GM12878 (cell line): ENCODE measurements around the gene CALM3.

ENCODE experiments used
- DPF2 ChIP-seq: fragments of 450-650 bp; IDR thresholded peaks from 2 replicates; pipeline ENCODE4 v1.6.1; 2017; ENCODE audit warnings: mild to moderate bottlenecking
- GATAD2B ChIP-seq: fragments of 450-650 bp; conservative IDR thresholded peaks from 2 replicates; pipeline ENCODE4 v1.6.1; 2017; ENCODE audit warnings: low read depth, mild to moderate bottlenecking, moderate library complexity
- HCFC1 ChIP-seq: fragments of 150-350 bp; IDR thresholded peaks from 2 replicates; pipeline ENCODE4 v1.6.1; 2014; ENCODE audit warnings: low read length
- JUND ChIP-seq: IDR thresholded peaks from 2 replicates; pipeline ENCODE4 v1.6.1; 2012; ENCODE audit warnings: low read depth, mild to moderate bottlenecking, low read length, improper control_type of control experiment, moderate library complexity
- NFYB ChIP-seq: IDR thresholded peaks from 2 replicates; pipeline ENCODE4 v1.6.1; 2011; ENCODE audit warnings: low read depth, mild to moderate bottlenecking, low read length, improper control_type of control experiment, moderate library complexity; ENCODE audit not compliant: insufficient read depth
- POLR2AphosphoS5 ChIP-seq: IDR thresholded peaks from 2 replicates; pipeline ENCODE4 v1.6.1; 2011; ENCODE audit warnings: mild to moderate bottlenecking, low read length, inconsistent platforms
- SIX5 ChIP-seq: IDR thresholded peaks from 2 replicates; pipeline ENCODE4 v1.6.1; 2011; ENCODE audit warnings: mild to moderate bottlenecking, low read depth, low read length, moderate library complexity; ENCODE audit not compliant: severe bottlenecking
- TARDBP ChIP-seq: IDR thresholded peaks from 2 replicates; pipeline ENCODE4 v1.6.1; 2016; ENCODE audit warnings: borderline replicate concordance
- TF ChIP-seq, protein P1 (sequence below): IDR thresholded peaks from 2 replicates; pipeline ENCODE4 v1.6.1; 2012; ENCODE audit warnings: mild to moderate bottlenecking, low read depth, low read length
- TF ChIP-seq, protein P2 (sequence below), 3 experiments: IDR thresholded peaks in 2 of 3; conservative IDR thresholded peaks in 1 of 3; 2 replicates each; pipeline ENCODE4 v1.5.1; 2011; ENCODE audit warnings: low read depth in 3 of 3, low read length in 3 of 3, mild to moderate bottlenecking in 3 of 3, control low read depth in 2 of 3, moderate library complexity in 2 of 3, inconsistent platforms in 1 of 3, mixed read lengths in 1 of 3; ENCODE audit not compliant: control insufficient read depth in 2 of 3, insufficient read depth in 1 of 3; ENCODE audit errors: extremely low read depth in 1 of 3

DNA sequence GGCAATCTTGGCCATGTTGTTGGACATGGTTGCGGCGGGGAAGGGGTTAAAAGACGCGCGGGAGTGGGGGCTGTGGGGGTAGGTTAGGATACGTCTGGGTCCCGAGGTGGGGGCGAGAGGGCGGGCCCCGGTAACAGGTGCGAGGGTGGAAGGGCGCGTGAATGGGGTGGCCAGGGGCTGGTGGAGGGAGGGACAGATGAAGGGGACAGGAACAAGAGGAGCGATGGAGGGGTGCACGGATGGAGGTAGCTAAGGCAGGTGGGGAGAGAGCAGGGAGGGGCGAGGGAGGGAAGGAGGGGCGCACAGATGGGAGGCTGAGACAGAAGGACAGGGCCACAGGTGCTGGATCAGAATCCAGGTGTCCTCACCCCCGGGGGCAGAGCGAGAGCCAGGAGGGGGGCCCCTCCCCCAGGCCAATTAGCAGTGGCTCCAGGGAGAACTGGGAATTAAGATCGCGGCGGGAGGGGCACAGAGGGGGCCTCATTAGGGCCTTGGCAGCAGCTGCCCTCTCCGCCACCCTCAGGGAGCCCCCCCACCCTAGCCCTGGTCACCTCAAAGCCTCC, 33.6 kb downstream of the CALM3 start:
- TF ChIP-seq SIX5 (no peak), POLR2AphosphoS5 (no peak), HCFC1 (no peak), GATAD2B (no peak), DPF2 (no peak), NFYB (no peak), TARDBP (no peak), JUND (no peak)
- TF ChIP-seq, protein P1, sequence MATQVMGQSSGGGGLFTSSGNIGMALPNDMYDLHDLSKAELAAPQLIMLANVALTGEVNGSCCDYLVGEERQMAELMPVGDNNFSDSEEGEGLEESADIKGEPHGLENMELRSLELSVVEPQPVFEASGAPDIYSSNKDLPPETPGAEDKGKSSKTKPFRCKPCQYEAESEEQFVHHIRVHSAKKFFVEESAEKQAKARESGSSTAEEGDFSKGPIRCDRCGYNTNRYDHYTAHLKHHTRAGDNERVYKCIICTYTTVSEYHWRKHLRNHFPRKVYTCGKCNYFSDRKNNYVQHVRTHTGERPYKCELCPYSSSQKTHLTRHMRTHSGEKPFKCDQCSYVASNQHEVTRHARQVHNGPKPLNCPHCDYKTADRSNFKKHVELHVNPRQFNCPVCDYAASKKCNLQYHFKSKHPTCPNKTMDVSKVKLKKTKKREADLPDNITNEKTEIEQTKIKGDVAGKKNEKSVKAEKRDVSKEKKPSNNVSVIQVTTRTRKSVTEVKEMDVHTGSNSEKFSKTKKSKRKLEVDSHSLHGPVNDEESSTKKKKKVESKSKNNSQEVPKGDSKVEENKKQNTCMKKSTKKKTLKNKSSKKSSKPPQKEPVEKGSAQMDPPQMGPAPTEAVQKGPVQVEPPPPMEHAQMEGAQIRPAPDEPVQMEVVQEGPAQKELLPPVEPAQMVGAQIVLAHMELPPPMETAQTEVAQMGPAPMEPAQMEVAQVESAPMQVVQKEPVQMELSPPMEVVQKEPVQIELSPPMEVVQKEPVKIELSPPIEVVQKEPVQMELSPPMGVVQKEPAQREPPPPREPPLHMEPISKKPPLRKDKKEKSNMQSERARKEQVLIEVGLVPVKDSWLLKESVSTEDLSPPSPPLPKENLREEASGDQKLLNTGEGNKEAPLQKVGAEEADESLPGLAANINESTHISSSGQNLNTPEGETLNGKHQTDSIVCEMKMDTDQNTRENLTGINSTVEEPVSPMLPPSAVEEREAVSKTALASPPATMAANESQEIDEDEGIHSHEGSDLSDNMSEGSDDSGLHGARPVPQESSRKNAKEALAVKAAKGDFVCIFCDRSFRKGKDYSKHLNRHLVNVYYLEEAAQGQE: no peak
- TF ChIP-seq, protein P2, sequence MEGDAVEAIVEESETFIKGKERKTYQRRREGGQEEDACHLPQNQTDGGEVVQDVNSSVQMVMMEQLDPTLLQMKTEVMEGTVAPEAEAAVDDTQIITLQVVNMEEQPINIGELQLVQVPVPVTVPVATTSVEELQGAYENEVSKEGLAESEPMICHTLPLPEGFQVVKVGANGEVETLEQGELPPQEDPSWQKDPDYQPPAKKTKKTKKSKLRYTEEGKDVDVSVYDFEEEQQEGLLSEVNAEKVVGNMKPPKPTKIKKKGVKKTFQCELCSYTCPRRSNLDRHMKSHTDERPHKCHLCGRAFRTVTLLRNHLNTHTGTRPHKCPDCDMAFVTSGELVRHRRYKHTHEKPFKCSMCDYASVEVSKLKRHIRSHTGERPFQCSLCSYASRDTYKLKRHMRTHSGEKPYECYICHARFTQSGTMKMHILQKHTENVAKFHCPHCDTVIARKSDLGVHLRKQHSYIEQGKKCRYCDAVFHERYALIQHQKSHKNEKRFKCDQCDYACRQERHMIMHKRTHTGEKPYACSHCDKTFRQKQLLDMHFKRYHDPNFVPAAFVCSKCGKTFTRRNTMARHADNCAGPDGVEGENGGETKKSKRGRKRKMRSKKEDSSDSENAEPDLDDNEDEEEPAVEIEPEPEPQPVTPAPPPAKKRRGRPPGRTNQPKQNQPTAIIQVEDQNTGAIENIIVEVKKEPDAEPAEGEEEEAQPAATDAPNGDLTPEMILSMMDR (IDR thresholded peaks at IDR 0.05 in 2 of 3, conservative IDR thresholded peaks at IDR 0.05 in 1 of 3; ENCODE audit: control insufficient read depth in 2 of 3, extremely low read depth in 1 of 3, insufficient read depth in 1 of 3, low read depth in 3 of 3, low read length in 3 of 3): no peak
